HG03066 (cell line): ENCODE data around the gene STEAP1.
A peak's percentile ranks its signal among the peaks of the same experiment; 100 is the strongest.

Source experiments
- ATAC-seq: cut with Tn5 transposase; IDR thresholded peaks from one replicate; pipeline ENCODE4 v1.9.1; 2021; ENCODE audit warnings: low read depth; ENCODE audit not compliant: unreplicated experiment

Gene STEAP1

GRCh38 chr7:90210475-90210874, 56.2 kb downstream of the STEAP1 start:
- no peak for ATAC-seq

- peak; percentile 5 for ATAC-seq
These were observed 56.7 kb downstream of the STEAP1 start for GRCh38 chr7:90210981-90211380.

- ATAC-seq = peak; percentile 89
These were observed 57.3 kb downstream of the STEAP1 start, which contains the start of gene STEAP2 for GRCh38 chr7:90211391-90212148. TSS of gene STEAP2 (plus strand) at chr7:90211740. CDS start at chr7:90225083, 13,343 bp downstream.

GRCh38 chr7:90212149-90212495, 57.9 kb downstream of the STEAP1 start:
- ATAC-seq = no peak

- ATAC-seq = no peak
These were observed 59.3 kb downstream of the STEAP1 start for GRCh38 chr7:90213521-90213920.
